Measurements from ENCODE around the gene HOXD11. TPM values are rescaled to one million over a fixed set of nuclear protein-coding genes. Genes with fewer than 3 reads are reported as not detected.

The HOXD11 gene
- total RNA-seq (ENCODE audit: unreplicated experiment), result not detected
- long read RNA-seq, result 0 reads

GRCh38 chr2:176106581-176107539, at the start of gene HOXD11:
Gene HOXD11, plus strand, starts transcription at chr2:176107280. Its CDS starts 76 bp downstream, at chr2:176107356.
- TF ChIP-seq CTCF (IDR thresholded peaks at IDR 0.05; ENCODE audit: unreplicated experiment), result no peak
- no peaks in the 10 kb centered on the region for H3K9me3 Mint-ChIP-seq (ENCODE audit: unreplicated experiment)
- DNase-seq (ENCODE audit: low spot score), result no peak
- peaks cover 52% of the 10 kb centered on the region for H3K27me3 Mint-ChIP-seq (ENCODE audit: unreplicated experiment)
- H3K36me3 Mint-ChIP-seq (ENCODE audit: low read depth, unreplicated experiment), result no peaks in the 10 kb centered on the region
- peak within 1 kb of the TSS; percentile 76 for H3K27ac Mint-ChIP-seq (ENCODE audit: unreplicated experiment)
- peak within 1 kb of the TSS; percentile 57 for H3K4me3 Mint-ChIP-seq (ENCODE audit: unreplicated experiment)
- H3K4me1 Mint-ChIP-seq (ENCODE audit: unreplicated experiment), result peaks cover 20% of the 10 kb centered on the region

- Mint-ChIP-seq H3K4me1 (ENCODE audit: unreplicated experiment) (peaks cover 12% of the 10 kb centered on the region), H3K36me3 (ENCODE audit: low read depth, unreplicated experiment) (no peaks in the 10 kb centered on the region), H3K27me3 (ENCODE audit: unreplicated experiment) (peaks cover 7% of the 10 kb centered on the region), H3K27ac (ENCODE audit: unreplicated experiment) (no peak overlapping the region), H3K4me3 (ENCODE audit: unreplicated experiment) (no peak overlapping the region), H3K9me3 (ENCODE audit: unreplicated experiment) (no peaks in the 10 kb centered on the region)
- no peak for TF ChIP-seq CTCF (IDR thresholded peaks at IDR 0.05; ENCODE audit: unreplicated experiment)
- DNase-seq (ENCODE audit: low spot score), result no peak
These were observed 43.1 kb upstream of the HOXD11 start for GRCh38 chr2:176063958-176064357.

GRCh38 chr2:176066645-176067588, 40.2 kb upstream of the HOXD11 start:
- no peaks in the 10 kb centered on the region for H3K36me3 Mint-ChIP-seq (ENCODE audit: low read depth, unreplicated experiment)
- no peaks in the 10 kb centered on the region for H3K9me3 Mint-ChIP-seq (ENCODE audit: unreplicated experiment)
- no peak overlapping the region for H3K27ac Mint-ChIP-seq (ENCODE audit: unreplicated experiment)
- TF ChIP-seq CTCF (IDR thresholded peaks at IDR 0.05; ENCODE audit: unreplicated experiment), result no peak
- H3K4me1 Mint-ChIP-seq (ENCODE audit: unreplicated experiment), result peaks cover 15% of the 10 kb centered on the region
- H3K4me3 Mint-ChIP-seq (ENCODE audit: unreplicated experiment), result no peak overlapping the region
- peak; percentile 50 for DNase-seq (ENCODE audit: low spot score)
- peaks cover 20% of the 10 kb centered on the region for H3K27me3 Mint-ChIP-seq (ENCODE audit: unreplicated experiment)

GRCh38 chr2:176067589-176068418, 39.3 kb upstream of the HOXD11 start:
- no peaks in the 10 kb centered on the region for H3K9me3 Mint-ChIP-seq (ENCODE audit: unreplicated experiment)
- H3K4me3 Mint-ChIP-seq (ENCODE audit: unreplicated experiment), result peak overlapping the region; percentile 25
- H3K4me1 Mint-ChIP-seq (ENCODE audit: unreplicated experiment), result peaks cover 15% of the 10 kb centered on the region
- peaks cover 26% of the 10 kb centered on the region for H3K27me3 Mint-ChIP-seq (ENCODE audit: unreplicated experiment)
- DNase-seq (ENCODE audit: low spot score), result peak; percentile 12
- H3K36me3 Mint-ChIP-seq (ENCODE audit: low read depth, unreplicated experiment), result no peaks in the 10 kb centered on the region
- H3K27ac Mint-ChIP-seq (ENCODE audit: unreplicated experiment), result no peak overlapping the region
- TF ChIP-seq CTCF (IDR thresholded peaks at IDR 0.05; ENCODE audit: unreplicated experiment), result no peak
